Testis (tissue), 3 donors: ENCODE measurements around the gene ADAMTS12. TPM values are rescaled to one million over a fixed set of nuclear protein-coding genes. Genes with fewer than 3 reads are reported as not detected.
A peak's percentile ranks its signal among the peaks of the same experiment; 100 is the strongest.

Experiments used
- DNase-seq: peaks from one replicate; pipeline ENCODE4 v3.0.0-alpha.2; 2019
- H3K27ac ChIP-seq, 2 donors: fragments of 200-600 bp; sonication (generic); one replicate each; pipeline ENCODE4 v1.5.1; 2019
- H3K27me3 ChIP-seq: fragments of 200-600 bp; sonication (generic); one replicate; pipeline ENCODE4 v1.5.1; 2019
- H3K36me3 ChIP-seq: fragments of 200-600 bp; sonication (generic); one replicate; pipeline ENCODE4 v1.5.1; 2017; ENCODE audit warnings: low read depth; ENCODE audit errors: missing control alignments
- H3K4me1 ChIP-seq: fragments of 200-600 bp; sonication (generic); one replicate; pipeline ENCODE4 v1.5.1; 2019
- H3K4me3 ChIP-seq, 2 donors: fragments of 200-600 bp; sonication (generic); one replicate each; pipeline ENCODE4 v1.5.1; 2017 to 2019
- H3K9me3 ChIP-seq: fragments of 200-600 bp; sonication (generic); one replicate; pipeline ENCODE4 v1.5.1; 2017
- POLR2A ChIP-seq: fragments of 450-650 bp; IDR thresholded peaks from one replicate; pipeline ENCODE4 v1.6.1; 2017; ENCODE audit warnings: antibody characterized with exemption, mild to moderate bottlenecking, moderate library complexity
- WGBS, 2 donors: methylation state at CpG; one replicate each; pipeline ENCODE4 v1.1.5; 2018; 5-methylcytosine and 5-hydroxymethylcytosine counted together
- intact Hi-C: fragments of 100-400 bp; cut with DNase I; formaldehyde crosslinking; loops from one replicate; pipeline ENCODE4 v1.15.1; 2023; ENCODE audit warnings: low total_unique reads
- polyA plus RNA-seq: library from polyadenylated mRNA; stranded (reverse); fragments of 350-450 nt; fragmentation: Illumina TruSeq; extraction: RNeasy Lipid Tissue Mini Kit (QIAGEN cat#74804); gene quantifications from one replicate; pipeline ENCODE4 v1.2.3, GENCODE V29; 2014; ENCODE audit warnings: low read depth, low replicate concordance; ENCODE audit not compliant: insufficient read depth
- total RNA-seq, 2 donors: library from RNA; depleted of rRNA; stranded (reverse); fragments of >200 nt; gene quantifications; one replicate each; pipeline ENCODE4 v1.2.3, GENCODE V29; 2016
- TF ChIP-seq, protein P1 (sequence below), 3 experiments: fragments of 450-650 bp in 2 of 3; fragments of 200-600 bp in 1 of 3; sonication (generic) in 1 of 3; IDR thresholded peaks; one replicate each; pipeline ENCODE4 v1.5.1; 2016 to 2019; ENCODE audit warnings: antibody characterized with exemption in 3 of 3, mild to moderate bottlenecking in 2 of 3, moderate library complexity in 1 of 3

Gene ADAMTS12
- total and polyA plus RNA-seq, 3 donors from 2014 or later = 4.9 to 9.3 (median 7.5) TPM

DNA sequence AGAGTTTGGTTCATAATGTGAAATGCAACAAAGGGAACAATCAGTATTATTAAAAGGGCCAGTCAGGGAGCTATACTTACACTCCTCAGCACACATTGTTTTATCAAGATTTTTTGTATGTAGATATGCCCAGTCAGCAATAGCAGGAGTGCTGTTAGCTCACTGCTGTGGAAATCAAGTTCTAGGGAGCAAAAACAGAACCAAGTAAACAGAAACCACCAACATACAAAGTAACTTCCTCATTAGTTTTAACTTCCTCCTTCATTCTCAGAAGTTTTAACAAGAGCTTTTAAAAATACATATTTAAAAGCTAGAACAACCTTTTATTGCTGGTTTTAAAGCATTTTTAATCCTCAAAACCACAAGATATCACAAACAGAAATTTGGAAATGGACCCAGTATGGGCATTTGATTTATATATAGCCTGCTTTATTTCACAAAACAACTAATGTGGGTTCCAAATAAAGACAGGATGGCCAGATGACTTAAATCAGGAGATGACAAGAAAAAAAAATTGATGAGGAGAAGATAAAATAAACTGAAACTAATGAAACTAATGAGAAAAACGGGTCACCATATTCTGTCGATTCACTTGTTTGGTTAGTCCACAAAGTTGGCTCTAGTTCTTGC, 178.5 kb downstream of the ADAMTS12 start:
- no peak for TF ChIP-seq POLR2A
- TF ChIP-seq, protein P1, sequence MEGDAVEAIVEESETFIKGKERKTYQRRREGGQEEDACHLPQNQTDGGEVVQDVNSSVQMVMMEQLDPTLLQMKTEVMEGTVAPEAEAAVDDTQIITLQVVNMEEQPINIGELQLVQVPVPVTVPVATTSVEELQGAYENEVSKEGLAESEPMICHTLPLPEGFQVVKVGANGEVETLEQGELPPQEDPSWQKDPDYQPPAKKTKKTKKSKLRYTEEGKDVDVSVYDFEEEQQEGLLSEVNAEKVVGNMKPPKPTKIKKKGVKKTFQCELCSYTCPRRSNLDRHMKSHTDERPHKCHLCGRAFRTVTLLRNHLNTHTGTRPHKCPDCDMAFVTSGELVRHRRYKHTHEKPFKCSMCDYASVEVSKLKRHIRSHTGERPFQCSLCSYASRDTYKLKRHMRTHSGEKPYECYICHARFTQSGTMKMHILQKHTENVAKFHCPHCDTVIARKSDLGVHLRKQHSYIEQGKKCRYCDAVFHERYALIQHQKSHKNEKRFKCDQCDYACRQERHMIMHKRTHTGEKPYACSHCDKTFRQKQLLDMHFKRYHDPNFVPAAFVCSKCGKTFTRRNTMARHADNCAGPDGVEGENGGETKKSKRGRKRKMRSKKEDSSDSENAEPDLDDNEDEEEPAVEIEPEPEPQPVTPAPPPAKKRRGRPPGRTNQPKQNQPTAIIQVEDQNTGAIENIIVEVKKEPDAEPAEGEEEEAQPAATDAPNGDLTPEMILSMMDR (IDR thresholded peaks at IDR 0.05) = no peak
- 40 to 52% methylated on average over 2 of the region's 2 CpGs for WGBS, 2 donors
- no peak for DNase-seq
- no peaks in the 10 kb centered on the region for H3K27me3 ChIP-seq
- H3K9me3 ChIP-seq = no peaks in the 10 kb centered on the region
- H3K4me3 ChIP-seq = no peak overlapping the region
- peak overlapping the region in 1 of 2 donors; percentile 62 for H3K27ac ChIP-seq
- H3K4me1 ChIP-seq = no peaks in the 10 kb centered on the region
- no peaks in the 10 kb centered on the region for H3K36me3 ChIP-seq
- intact Hi-C loops = no loop called here

DNA sequence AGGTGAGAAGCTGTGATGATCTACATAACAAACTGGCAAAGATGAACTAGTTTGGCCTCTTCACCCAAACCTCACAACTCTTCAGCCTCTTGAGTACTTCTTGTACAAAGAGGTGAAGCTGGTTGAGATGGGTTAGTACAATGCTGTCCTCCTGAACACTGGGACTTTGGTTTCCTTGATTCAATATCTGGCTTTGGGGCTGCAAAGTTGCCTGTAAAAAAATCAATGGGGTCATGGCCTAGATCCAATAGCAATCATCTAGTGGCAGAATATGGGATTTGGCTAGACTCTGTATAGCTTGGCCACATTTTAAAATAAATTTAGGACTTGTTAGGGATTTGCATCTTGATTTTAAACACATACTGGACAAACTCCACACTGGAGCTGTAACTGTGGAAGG, 179.1 kb downstream of the ADAMTS12 start:
- H3K4me3 ChIP-seq = no peak overlapping the region
- H3K36me3 ChIP-seq = no peaks in the 10 kb centered on the region
- H3K27ac ChIP-seq = peak overlapping the region in 1 of 2 donors; percentile 12
- TF ChIP-seq POLR2A = no peak
- TF ChIP-seq, protein P1 (IDR thresholded peaks at IDR 0.05) = no peak
- H3K9me3 ChIP-seq = no peaks in the 10 kb centered on the region
- H3K27me3 ChIP-seq = no peaks in the 10 kb centered on the region
- H3K4me1 ChIP-seq = no peaks in the 10 kb centered on the region
- DNase-seq = no peak
- intact Hi-C loops = no loop called here

DNA sequence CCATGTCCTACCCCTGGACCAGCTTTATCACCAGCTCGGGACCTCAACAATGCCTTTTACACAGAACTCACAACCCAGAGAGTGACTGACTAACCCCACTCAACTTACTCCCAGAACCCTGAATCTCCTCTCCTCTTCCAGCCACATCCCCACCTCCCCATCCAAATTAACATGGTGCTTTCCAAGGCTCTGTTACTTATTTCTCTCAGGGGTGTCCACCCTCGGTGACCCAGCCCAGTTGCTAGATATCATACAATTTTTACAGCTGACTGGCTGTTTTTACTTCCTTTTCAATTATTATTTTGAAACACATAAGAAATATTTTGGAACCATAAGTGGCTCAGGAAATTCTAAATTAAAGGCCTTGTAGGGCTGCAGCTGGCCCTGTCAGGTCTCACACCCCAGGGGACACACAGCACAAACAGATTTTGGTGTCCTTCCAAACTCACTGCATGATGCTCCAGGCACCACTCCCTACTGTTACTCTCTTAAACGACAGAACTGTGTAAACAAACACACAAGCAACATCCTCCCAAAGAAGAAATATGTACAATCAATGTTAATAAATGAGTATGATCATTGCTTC, 180.6 kb downstream of the ADAMTS12 start:
- H3K4me1 ChIP-seq = no peaks in the 10 kb centered on the region
- intact Hi-C loops = no loop called here
- no peaks in the 10 kb centered on the region for H3K27me3 ChIP-seq
- DNase-seq = peak; percentile 56
- no peak overlapping the region for H3K4me3 ChIP-seq
- no peaks in the 10 kb centered on the region for H3K9me3 ChIP-seq
- H3K27ac ChIP-seq = no peak overlapping the region
- WGBS, 2 donors = 61% methylated on average over 3 of the region's 3 CpGs
- H3K36me3 ChIP-seq = no peaks in the 10 kb centered on the region
- TF ChIP-seq, protein P1 (IDR thresholded peaks at IDR 0.05) = no peak
- no peak for TF ChIP-seq POLR2A

DNA sequence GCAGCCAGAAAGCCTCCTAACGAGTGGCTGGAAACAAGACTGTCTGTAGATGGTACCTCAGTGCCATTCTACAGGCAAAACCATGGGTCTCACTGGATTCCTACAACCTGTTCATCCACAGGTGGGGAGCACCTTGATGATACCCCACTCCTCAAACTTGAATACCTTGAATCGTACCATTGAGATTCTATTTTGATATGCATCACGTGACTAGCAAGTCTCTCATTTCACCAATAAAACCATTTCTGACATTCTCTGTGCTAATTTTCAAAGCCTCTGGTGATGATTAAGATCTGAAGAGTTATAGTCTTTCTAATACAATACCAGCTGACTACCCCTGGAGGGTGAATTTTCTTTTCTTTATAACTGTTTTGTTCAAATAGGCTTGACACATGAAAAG, 188.9 kb downstream of the ADAMTS12 start:
- DNase-seq = no peak
- intact Hi-C loops = no loop called here
- 84 to 93% methylated on average over 3 of the region's 3 CpGs for WGBS, 2 donors
- Histone ChIP-seq H3K4me1 (no peaks in the 10 kb centered on the region), H3K36me3 (no peaks in the 10 kb centered on the region), H3K27me3 (no peaks in the 10 kb centered on the region), H3K4me3 (no peak overlapping the region), H3K9me3 (no peaks in the 10 kb centered on the region), H3K27ac (no peak overlapping the region)
- TF ChIP-seq, protein P1 (IDR thresholded peaks at IDR 0.05) = no peak
- no peak for TF ChIP-seq POLR2A

DNA sequence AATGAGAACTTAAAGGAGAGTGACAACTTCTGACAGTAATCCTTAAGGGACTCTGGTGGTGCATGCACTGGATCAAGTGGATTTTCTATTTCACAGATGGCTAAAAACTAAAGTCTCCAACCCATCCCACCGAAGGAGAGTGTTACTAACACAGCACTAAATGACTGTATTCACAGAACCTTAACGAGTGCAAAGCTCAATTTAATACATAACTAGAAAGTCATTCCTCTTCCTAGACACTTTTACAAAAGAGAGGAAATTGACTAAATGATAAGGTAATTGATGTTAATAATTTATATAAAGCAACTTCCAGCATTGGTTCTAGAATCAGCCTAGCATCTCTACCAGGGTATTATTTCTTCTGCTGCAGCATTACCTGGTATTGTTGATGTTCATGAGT, 189.8 kb downstream of the ADAMTS12 start:
- H3K4me3 ChIP-seq = no peak overlapping the region
- H3K27ac ChIP-seq = no peak overlapping the region
- no peak for TF ChIP-seq POLR2A
- TF ChIP-seq, protein P1 (IDR thresholded peaks at IDR 0.05) = no peak
- no peaks in the 10 kb centered on the region for H3K4me1 ChIP-seq
- H3K9me3 ChIP-seq = no peaks in the 10 kb centered on the region
- no peak for DNase-seq
- no peaks in the 10 kb centered on the region for H3K36me3 ChIP-seq
- intact Hi-C loops = no loop called here
- 86 to 89% methylated on average over 2 of the region's 2 CpGs for WGBS, 2 donors
- no peaks in the 10 kb centered on the region for H3K27me3 ChIP-seq
